Stimulated activated CD4-positive, alpha-beta T cell treated with anti-CD3 and anti-CD28 coated beads, Interleukin-4, amount 100 ng/mL, for 24 hours (primary cell): ENCODE results near the gene SYMPK.
"Not testable (repeated sequence)": the region's sequence is repeated elsewhere in the genome, so short reads cannot be mapped to it uniquely, and the experiment has no call there.

Experiments
- DNase-seq: peaks from one replicate; pipeline ENCODE4 v3.0.0-alpha.2; 2020

Gene SYMPK

GRCh38 chr19:45801603-45802175, 61.3 kb downstream of the SYMPK start:
- DNase-seq: no peak

GRCh38 chr19:45800070-45800553, 62.8 kb downstream of the SYMPK start:
- DNase-seq: no peak

GRCh38 chr19:45799541-45799940, 63.4 kb downstream of the SYMPK start:
- DNase-seq: not testable (repeated sequence)

- peak; percentile 64 for DNase-seq
These were observed 63.9 kb downstream of the SYMPK start for GRCh38 chr19:45798995-45799517.

- DNase-seq: no peak
These were observed 68.3 kb downstream of the SYMPK start for GRCh38 chr19:45794627-45795026.

GRCh38 chr19:45793876-45794275, 69.1 kb downstream of the SYMPK start:
- no peak for DNase-seq

GRCh38 chr19:45793178-45793564, 69.8 kb downstream of the SYMPK start:
- no peak for DNase-seq

- DNase-seq: peak; percentile 100
These were observed 70.3 kb downstream of the SYMPK start, which contains the start of gene DMWD for GRCh38 chr19:45792470-45793177. Gene DMWD, minus strand, starts transcription at chr19:45792845. Its CDS starts 89 bp downstream, at chr19:45792756.

GRCh38 chr19:45791744-45792469, 71.0 kb downstream of the SYMPK start:
- DNase-seq: peak; percentile 28

- no peak for DNase-seq
These were observed 72.0 kb downstream of the SYMPK start for GRCh38 chr19:45790942-45791341.

GRCh38 chr19:45789035-45789786, 73.7 kb downstream of the SYMPK start:
- DNase-seq: no peak

GRCh38 chr19:45786533-45786894, 76.4 kb downstream of the SYMPK start:
- no peak for DNase-seq

- DNase-seq: no peak
These were observed 77.0 kb downstream of the SYMPK start for GRCh38 chr19:45785781-45786532.

GRCh38 chr19:45785097-45785496, 77.8 kb downstream of the SYMPK start:
- DNase-seq: no peak

- DNase-seq: no peak
These were observed 78.9 kb downstream of the SYMPK start for GRCh38 chr19:45784096-45784495.

- DNase-seq: no peak
These were observed 79.8 kb downstream of the SYMPK start for GRCh38 chr19:45782820-45783785.

GRCh38 chr19:45782162-45782691, 80.7 kb downstream of the SYMPK start, which contains the start of gene DMPK:
Gene DMPK, minus strand, starts transcription at chr19:45782490. Its CDS starts 138 bp downstream, at chr19:45782352.
- no peak for DNase-seq

GRCh38 chr19:45781214-45782161, 81.5 kb downstream of the SYMPK start:
- DNase-seq: no peak
